ENCODE data around the gene BAK1.
"Not testable (repeated sequence)": the region's sequence is repeated elsewhere in the genome, so short reads cannot be mapped to it uniquely, and the experiment has no call there.

BAK1 gene

DNA sequence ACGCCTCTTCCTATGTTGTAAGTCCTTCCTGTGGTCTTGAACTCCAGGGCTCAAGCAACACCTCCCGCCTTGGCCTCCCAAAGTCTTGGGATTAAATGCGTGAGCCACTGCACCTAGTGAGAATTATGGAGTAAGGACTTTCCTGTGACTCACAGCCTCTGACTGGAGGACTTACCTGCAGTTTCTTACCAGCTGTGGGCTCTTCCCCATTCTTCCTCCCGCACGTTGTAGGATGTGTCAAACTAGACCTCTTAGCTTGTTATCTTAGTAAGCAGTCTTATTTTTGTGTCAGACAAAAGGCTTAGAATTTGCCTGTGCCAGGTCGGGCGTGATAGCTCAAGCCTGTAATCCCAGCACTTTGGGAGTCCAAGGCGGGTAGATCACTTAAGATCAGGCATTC, 30.9 kb downstream of the BAK1 start:
- no peak for DNase-seq

DNA sequence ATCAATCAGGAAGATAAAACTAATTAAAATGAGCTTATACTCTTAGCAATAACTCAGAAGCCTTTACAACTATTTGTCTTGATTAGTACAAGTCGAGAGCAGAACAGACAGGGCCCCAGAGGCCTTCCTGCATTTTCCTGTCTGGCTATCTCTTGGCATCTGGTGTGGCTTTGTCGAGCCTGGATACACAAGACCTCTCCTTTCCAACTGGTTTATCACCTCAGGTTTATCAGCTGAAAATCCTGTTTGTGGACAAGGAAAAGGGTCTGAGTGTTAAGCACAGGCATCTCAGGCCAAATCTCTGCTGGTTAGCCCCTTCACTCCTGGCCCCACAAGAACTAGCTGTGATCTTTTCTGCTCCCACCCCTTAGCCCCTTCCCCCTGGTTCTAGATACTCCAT, 32.6 kb downstream of the BAK1 start:
- no peak for DNase-seq

DNA sequence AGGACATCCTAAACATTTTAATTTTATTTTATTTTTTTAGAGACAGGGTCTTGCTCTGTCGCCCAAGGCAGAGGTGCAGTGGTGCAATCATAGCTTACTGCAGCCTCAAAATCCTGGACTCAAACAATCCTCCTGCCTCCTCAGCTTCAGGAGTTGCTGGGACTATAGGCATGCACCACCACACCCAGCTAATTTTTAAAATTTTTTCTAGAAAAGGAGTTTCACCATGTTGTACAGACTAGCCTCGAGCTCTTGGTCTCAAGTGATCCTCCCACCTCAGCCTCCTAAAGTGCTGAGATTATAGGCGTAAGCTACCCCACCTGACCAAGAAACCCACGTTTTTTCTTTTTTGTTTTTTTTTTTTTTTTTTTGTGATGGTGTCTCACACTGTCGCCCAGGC, 33.3 kb downstream of the BAK1 start:
- DNase-seq = no peak

DNA sequence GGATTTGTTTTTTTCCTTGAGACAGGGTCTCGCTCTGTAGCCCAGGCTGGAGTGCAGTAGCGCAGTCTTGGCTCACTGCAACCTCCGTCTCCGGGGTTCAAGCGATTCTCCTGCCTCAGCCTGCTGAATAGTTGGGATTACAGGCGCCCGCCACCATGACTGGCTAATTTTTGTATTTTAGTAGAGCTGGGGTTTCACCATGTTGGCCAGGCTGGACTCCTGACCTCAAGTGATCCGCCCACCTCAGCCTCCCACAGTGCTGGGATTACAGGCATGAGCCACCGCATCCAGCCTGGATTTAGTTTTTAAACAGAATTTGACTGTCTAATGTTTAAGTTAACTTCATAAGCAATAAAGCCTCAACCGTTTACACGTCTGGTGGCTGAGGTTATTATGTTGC, 34.8 kb downstream of the BAK1 start:
- DNase-seq = not testable (repeated sequence)

DNA sequence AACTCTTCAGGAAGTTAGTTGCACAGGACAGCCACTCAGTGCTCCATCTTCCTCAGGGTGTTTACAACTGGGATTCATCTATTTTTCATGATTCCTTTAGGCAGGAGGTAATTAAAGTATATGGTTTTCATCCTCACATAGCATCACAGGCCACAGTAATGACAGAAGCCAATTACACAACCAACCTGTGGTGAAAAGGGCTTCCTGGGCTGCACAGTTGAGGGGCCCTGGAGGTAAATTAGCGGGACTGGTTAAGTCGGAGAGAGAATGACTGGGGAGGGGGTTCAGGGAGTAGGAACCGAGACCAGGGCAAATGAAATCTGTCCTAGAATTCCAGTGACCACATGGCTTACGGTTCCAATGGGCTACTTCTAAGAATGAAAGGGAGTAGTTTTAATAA, 37.0 kb downstream of the BAK1 start:
- no peak for DNase-seq

DNA sequence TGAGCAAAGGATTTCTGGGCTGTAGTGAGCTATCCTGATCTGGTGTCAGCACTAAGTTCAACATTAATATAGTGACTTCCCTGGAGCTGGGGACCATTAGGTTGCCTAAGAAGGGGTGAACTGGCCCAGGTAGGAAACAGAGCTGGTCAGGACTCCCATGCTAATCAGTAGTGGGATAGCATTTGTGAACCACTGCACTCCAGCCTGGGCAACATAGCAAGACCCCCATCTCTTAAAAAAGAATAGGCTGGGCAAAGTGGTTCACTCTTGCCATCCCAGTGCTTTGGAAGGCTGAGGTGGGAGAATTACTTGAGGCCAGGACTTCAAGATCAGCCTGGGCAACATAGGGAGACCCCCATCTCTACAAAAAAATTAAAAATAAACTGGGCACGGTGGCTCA, 39.3 kb downstream of the BAK1 start:
- no peak for DNase-seq

DNA sequence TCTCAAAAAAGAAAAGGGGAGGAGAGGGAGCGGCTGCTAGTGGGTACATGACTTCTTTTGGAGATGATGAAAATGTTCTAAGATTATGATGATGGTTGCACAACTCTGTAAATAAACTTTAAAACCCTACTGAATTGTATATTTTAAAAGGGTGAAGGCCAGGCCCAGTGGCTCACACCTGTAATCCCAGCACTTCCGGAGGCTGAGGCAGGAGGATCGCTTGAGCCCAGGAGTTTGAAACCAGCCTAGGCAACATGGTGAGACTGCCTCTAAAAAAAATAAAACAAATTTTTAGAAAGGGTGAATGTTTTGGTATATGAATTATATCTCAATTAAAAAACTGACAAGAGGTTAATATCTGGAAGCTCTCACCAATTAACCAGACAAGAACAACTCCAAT, 45.4 kb downstream of the BAK1 start:
- DNase-seq = no peak

DNA sequence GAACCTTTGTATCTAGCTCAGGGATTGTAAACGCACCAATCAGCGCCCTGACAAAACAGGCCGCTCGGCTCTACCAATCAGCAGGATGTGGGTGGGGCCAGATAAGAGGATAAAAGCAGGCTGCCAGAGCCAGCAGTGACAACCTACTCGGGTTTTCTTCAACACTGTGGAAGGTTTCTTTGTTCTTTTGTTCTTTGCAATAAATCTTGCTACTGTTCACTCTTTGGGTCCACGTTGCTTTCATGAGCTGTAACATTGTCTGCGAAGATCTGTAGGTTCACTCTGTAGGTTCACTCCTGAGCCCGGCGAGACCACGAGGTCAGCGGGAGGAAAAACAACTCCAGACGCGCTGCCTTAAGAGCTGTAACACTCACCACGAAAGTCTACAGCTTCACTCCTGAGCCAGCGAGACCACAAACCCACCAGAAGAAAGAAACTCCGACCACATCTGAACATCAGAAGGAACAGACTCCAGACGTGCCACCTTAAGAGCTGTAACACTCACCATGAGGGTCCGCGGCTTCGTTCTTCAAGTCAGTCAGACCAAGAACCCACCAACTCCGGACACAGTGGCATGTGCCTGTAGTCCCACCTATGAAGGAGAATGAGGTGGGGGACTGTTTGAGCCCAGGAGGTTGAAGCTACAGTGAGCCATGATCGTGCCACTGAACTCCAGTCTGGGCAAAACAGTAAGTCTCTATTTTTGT, 46.8 kb downstream of the BAK1 start:
- not testable (repeated sequence) for DNase-seq

DNA sequence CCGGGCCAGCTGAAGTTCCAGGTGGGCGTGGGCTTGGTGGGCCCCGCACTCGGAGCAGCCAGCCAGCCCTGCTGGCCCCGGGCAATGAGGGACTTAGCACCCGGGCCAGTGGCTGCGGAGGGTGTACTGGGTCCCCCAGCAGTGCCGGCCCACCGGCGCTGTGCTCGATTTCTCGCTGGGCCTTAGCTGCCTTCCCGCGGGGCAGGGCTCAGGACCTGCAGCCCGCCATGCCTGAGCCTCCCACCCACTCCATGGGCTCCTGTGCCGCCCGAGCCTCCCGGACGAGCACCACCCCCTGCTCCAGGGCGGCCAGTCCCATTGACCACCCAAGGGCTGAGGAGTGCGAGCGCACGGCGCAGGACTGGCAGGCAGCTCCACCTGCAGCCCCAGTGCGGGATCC, 47.6 kb downstream of the BAK1 start:
- not testable (repeated sequence) for DNase-seq

DNA sequence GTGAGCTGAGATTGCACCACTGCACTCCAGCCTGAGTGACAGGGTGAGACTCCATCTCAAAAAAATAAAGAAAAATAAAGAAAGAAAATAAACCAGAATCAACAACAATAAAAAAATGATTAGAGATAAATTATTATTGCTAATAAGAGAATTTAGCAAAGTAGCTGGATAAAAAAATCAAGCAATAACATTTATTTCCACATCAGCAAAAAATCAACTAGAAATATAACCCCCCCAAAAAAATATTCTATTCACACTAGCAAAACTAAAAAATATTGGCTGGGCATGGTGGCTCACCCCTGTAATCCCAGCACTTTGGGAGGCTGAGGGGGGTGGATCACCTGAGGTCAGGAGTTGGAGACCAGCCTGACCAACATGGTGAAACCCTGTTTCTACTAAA, 49.5 kb downstream of the BAK1 start:
- not testable (repeated sequence) for DNase-seq
